PC-3 (cell line): ENCODE results near the gene SCAMP4. TPM values are rescaled to one million over a fixed set of nuclear protein-coding genes. Genes with fewer than 3 reads are reported as not detected.
A peak's percentile ranks its signal among the peaks of the same experiment; 100 is the strongest.

ENCODE experiments used
- ATAC-seq: fragments of 200-7000 bp; cut with Tn5 transposase; 2 replicates; pipeline ENCODE4 v1.9.1; 2020; ENCODE audit warnings: mild to moderate bottlenecking, moderate library complexity
- Bru-seq: library from RNA; stranded (reverse); fragments of 400-500 nt; gene quantifications from one replicate; lab custom pipeline; 2021; lab: Mats Ljungman, UMichigan
- BruChase-seq, 2 experiments: library from RNA; stranded (reverse); fragments of 400-500 nt; gene quantifications; one replicate each; lab custom pipeline; 2021; lab: Mats Ljungman, UMichigan
- BruUV-seq: library from RNA; stranded (reverse); fragments of 400-500 nt; replicated peaks from 2 replicates; lab custom pipeline; 2021; lab: Mats Ljungman, UMichigan
- CTCF ChIA-PET: fragments of 300-600 bp; sonication (Branson Sonifier 250); formaldehyde crosslinking; loops from one replicate; lab custom pipeline; 2022; ENCODE audit warnings: antibody characterized with exemption; lab: Charles Lee
- POLR2A ChIA-PET: fragments of 300-600 bp; sonication (Branson Sonifier 250); formaldehyde crosslinking; loops from one replicate; lab custom pipeline; 2022; ENCODE audit warnings: antibody characterized with exemption; ENCODE audit not compliant: unreplicated experiment; lab: Charles Lee
- DNase-seq: peaks from one replicate; pipeline ENCODE4 v3.0.0-alpha.2; 2015
- H2AFZ ChIP-seq: fragments of 300-600 bp; sonication (generic); 2 replicates; pipeline ENCODE4 v1.6.0; 2016; ENCODE audit warnings: antibody characterized with exemption, low read length
- H3F3A ChIP-seq: fragments of 300-600 bp; sonication (generic); one replicate; pipeline ENCODE4 v1.6.0; 2017; ENCODE audit warnings: antibody characterized with exemption, low read length, control low read depth, mild to moderate bottlenecking; ENCODE audit not compliant: unreplicated experiment
- H3K27ac ChIP-seq: fragments of 300-600 bp; sonication (generic); 2 replicates; pipeline ENCODE4 v1.5.1; 2016; ENCODE audit warnings: mild to moderate bottlenecking, low read length
- H3K27me3 ChIP-seq: fragments of 300-600 bp; sonication (generic); 2 replicates; pipeline ENCODE4 v1.6.1; 2016; ENCODE audit warnings: low read length, mixed read lengths
- H3K36me3 ChIP-seq: fragments of 300-600 bp; sonication (generic); 2 replicates; pipeline ENCODE4 v1.6.1; 2016; ENCODE audit warnings: low read depth, mixed run types, low read length, mixed read lengths
- H3K4me1 ChIP-seq: fragments of 300-600 bp; sonication (generic); 2 replicates; pipeline ENCODE4 v1.5.1; 2016; ENCODE audit warnings: low read length; ENCODE audit not compliant: insufficient read depth
- H3K4me2 ChIP-seq: fragments of 300-600 bp; sonication (generic); 2 replicates; pipeline ENCODE4 v1.6.0; 2016; ENCODE audit warnings: low read length
- H3K4me3 ChIP-seq: fragments of 300-600 bp; sonication (generic); 2 replicates; pipeline ENCODE4 v1.5.1; 2016; ENCODE audit warnings: mild to moderate bottlenecking, low read length, mixed read lengths
- H3K79me2 ChIP-seq: fragments of 300-600 bp; sonication (generic); 2 replicates; pipeline ENCODE4 v1.6.1; 2017; ENCODE audit warnings: low read length, mixed read lengths
- H3K9ac ChIP-seq: fragments of 300-600 bp; sonication (generic); 2 replicates; pipeline ENCODE4 v1.6.0; 2016; ENCODE audit warnings: mild to moderate bottlenecking, low read length
- H3K9me2 ChIP-seq: fragments of 300-600 bp; sonication (generic); replicated peaks from 2 replicates; pipeline ENCODE4 v1.6.1; 2016; ENCODE audit warnings: mixed run types, low read length, mixed read lengths
- H3K9me3 ChIP-seq: fragments of 300-600 bp; sonication (generic); 2 replicates; pipeline ENCODE4 v1.6.1; 2016; ENCODE audit warnings: low read length, mixed read lengths
- H4K20me1 ChIP-seq: fragments of 300-600 bp; sonication (generic); 2 replicates; pipeline ENCODE4 v1.6.1; 2016; ENCODE audit warnings: low read length, mixed read lengths
- EZH2 ChIP-seq: fragments of 300-600 bp; sonication (generic); IDR thresholded peaks from one replicate; pipeline ENCODE4 v1.6.1; 2017; ENCODE audit warnings: antibody characterized with exemption, mild to moderate bottlenecking, low read length; ENCODE audit not compliant: unreplicated experiment
- EZH2phosphoT487 ChIP-seq: fragments of 300-600 bp; sonication (generic); IDR thresholded peaks from 2 replicates; pipeline ENCODE4 v1.6.1; 2018; ENCODE audit warnings: mild to moderate bottlenecking, antibody characterized with exemption, low read length, borderline replicate concordance
- intact Hi-C: fragments of 100-400 bp; cut with micrococcal nuclease; formaldehyde crosslinking; loops from 2 replicates; pipeline ENCODE4 v1.9.0; 2023
- long read RNA-seq: library from polyadenylated mRNA; unstranded; transcript quantifications from one replicate; pipeline ENCODE4 v2.0.0, GENCODE V29; 2021; ENCODE audit not compliant: unreplicated experiment
- total RNA-seq: library from RNA; depleted of rRNA; stranded (reverse); fragments of >200 nt; gene quantifications from 2 replicates; pipeline ENCODE4 v1.2.3, GENCODE V29; 2014; rRNA removed
- TF ChIP-seq, protein P1 (sequence below): fragments of 300-600 bp; sonication (generic); conservative IDR thresholded peaks from 2 replicates; pipeline ENCODE4 v1.5.1; 2017; ENCODE audit warnings: antibody characterized with exemption, low read depth, mild to moderate bottlenecking, low read length

SCAMP4 gene, protein sequence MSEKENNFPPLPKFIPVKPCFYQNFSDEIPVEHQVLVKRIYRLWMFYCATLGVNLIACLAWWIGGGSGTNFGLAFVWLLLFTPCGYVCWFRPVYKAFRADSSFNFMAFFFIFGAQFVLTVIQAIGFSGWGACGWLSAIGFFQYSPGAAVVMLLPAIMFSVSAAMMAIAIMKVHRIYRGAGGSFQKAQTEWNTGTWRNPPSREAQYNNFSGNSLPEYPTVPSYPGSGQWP
- total RNA-seq, result 61.5 and 73.7 TPM in 2 replicates
- percentile 60 among the genes with signal in this experiment for Bru-seq, nascent RNA
- percentile 86 among the genes with signal in this experiment for BruChase-seq, experiment 1, labeled RNA remaining after a 6-hour chase
- BruChase-seq, experiment 2, labeled RNA remaining after a 2-hour chase, result percentile 74 among the genes with signal in this experiment
- long read RNA-seq, transcript SCAMP4-210 (1 exons, 1,785 nt), result minor isoform, 5 of 96 reads
- long read RNA-seq, transcript SCAMP4-201 (7 exons, 2,684 nt), result major isoform, 63 of 96 reads
- long read RNA-seq, partial matches to known transcripts, result 19 of 96 reads
- long read RNA-seq, other reads (novel, unspliced or antisense), result 2 of 96 reads

DNA sequence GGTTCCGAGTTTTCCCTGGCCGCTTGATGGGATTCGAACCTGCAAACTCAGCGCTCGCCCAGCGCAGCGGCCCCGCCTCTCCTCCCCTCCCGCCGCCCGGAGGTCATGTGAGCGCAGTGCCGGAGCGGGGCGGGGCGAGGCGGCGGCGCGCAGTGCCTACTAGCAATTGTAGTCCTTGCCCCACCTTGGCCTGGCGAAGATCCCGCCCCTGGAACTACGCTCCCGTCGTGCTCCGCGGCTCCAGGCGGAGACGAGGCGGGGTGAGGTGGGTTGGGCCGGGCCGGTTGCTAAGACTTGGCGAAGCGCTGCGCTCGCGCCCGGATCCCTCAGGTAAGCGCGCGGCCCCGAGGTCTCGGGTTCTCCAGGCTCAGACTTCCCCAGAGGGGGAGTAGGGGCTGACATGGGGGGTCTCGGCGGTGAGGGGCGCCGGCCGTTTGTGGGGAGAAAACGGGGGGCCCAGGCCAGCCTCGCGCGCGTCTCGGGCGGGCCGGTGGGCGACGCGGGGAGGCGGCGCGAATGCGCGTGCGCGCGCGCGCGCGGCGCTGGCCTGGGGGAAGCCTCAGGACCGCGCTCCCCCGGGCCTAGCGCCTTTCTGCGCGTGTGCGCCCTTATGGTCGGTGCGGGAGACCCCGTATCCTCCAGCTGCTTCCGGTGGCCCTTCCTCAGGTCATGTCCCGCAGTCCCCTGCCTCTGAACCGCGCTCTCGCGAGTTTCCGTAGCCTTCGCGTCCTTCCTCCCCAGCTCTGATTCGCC is at the start of gene SCAMP4, which contains the start of gene ADAT3:
Gene SCAMP4 (plus strand): TSS at position 290 of the 753 bp plus-strand sequence. CDS start 9,621 bp downstream, outside the sequence.
Gene ADAT3 (plus strand): TSS at position 290 of the 753 bp plus-strand sequence. CDS start 6,649 bp downstream, outside the sequence.
- Histone ChIP-seq H3K9me2 (no peaks in the 10 kb centered on the region), H3K4me2 (peak within 1 kb of the TSS; percentile 85), H3F3A (peaks cover 3% of the 10 kb centered on the region), H3K4me1 (peaks cover 25% of the 10 kb centered on the region), H3K9ac (peak within 1 kb of the TSS; percentile 85), H3K27me3 (no peaks in the 10 kb centered on the region), H3K9me3 (no peaks in the 10 kb centered on the region), H2AFZ (peak within 1 kb of the TSS; percentile 60), H3K27ac (peak within 1 kb of the TSS; percentile 85), H3K79me2 (peaks cover 43% of the 10 kb centered on the region), H3K4me3 (peak within 1 kb of the TSS; percentile 70), H4K20me1 (no peaks in the 10 kb centered on the region), H3K36me3 (no peaks in the 10 kb centered on the region)
- no TSS peak for BruUV-seq
- peak; percentile 95 for DNase-seq
- intact Hi-C loops, result loop anchor here (1.0 kb wide), 1 partner anchor 20 kb away; the partner anchor contains the start of gene ABHD17A
- POLR2A ChIA-PET, result interaction anchor here (0.6 kb wide), 1 partner anchor 183 kb away, joined by 4 read pairs; no protein-coding TSS in a partner anchor
- no peak for TF ChIP-seq EZH2
- TF ChIP-seq, protein P1, sequence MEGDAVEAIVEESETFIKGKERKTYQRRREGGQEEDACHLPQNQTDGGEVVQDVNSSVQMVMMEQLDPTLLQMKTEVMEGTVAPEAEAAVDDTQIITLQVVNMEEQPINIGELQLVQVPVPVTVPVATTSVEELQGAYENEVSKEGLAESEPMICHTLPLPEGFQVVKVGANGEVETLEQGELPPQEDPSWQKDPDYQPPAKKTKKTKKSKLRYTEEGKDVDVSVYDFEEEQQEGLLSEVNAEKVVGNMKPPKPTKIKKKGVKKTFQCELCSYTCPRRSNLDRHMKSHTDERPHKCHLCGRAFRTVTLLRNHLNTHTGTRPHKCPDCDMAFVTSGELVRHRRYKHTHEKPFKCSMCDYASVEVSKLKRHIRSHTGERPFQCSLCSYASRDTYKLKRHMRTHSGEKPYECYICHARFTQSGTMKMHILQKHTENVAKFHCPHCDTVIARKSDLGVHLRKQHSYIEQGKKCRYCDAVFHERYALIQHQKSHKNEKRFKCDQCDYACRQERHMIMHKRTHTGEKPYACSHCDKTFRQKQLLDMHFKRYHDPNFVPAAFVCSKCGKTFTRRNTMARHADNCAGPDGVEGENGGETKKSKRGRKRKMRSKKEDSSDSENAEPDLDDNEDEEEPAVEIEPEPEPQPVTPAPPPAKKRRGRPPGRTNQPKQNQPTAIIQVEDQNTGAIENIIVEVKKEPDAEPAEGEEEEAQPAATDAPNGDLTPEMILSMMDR, result no peak
- no peak for TF ChIP-seq EZH2phosphoT487
- peak; percentile 79 for ATAC-seq
- CTCF ChIA-PET, result no interaction called here

DNA sequence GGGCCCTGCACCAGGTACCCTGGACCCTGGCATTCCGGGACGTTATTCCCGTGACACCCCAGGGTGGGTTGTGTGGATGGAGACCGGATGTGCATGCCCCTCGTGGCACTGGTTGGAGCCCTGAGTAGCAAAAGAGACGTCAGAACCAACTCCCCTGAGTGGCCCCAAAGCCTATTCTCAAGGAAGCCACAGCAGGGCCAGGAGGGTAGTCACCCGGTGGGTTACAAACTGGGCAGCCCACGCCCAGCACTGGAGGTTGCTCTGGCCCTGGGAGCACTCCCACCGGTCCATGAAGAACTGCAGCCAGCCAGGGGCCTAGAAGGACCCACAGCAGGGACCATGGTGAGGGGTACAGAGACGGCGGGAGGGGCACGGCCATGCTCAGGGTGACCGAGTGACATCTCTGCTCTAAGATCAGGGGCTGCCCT is 49.4 kb upstream of the SCAMP4 start:
- ATAC-seq (no peak), DNase-seq (no peak)
- ChIA-PET CTCF (no interaction called here), POLR2A (no interaction called here)
- no peaks in the 10 kb centered on the region for H3K9me2 ChIP-seq
- H2AFZ ChIP-seq, result no peak overlapping the region
- H3K9me3 ChIP-seq, result no peaks in the 10 kb centered on the region
- TF ChIP-seq, protein P1, result no peak
- TF ChIP-seq EZH2phosphoT487, result no peak
- no peak for TF ChIP-seq EZH2
- no peak overlapping the region for H3K9ac ChIP-seq
- H3K27ac ChIP-seq, result no peak overlapping the region
- no peaks in the 10 kb centered on the region for H3K36me3 ChIP-seq
- H4K20me1 ChIP-seq, result peaks cover 15% of the 10 kb centered on the region
- intact Hi-C loops, result no loop called here
- peaks cover 67% of the 10 kb centered on the region for H3K79me2 ChIP-seq
- H3K4me1 ChIP-seq, result peaks cover 15% of the 10 kb centered on the region; the same call in 1 of the 2 replicates
- H3K27me3 ChIP-seq, result no peaks in the 10 kb centered on the region
- H3K4me2 ChIP-seq, result no peak overlapping the region
- no TSS peak for BruUV-seq
- H3K4me3 ChIP-seq, result no peak overlapping the region
- H3F3A ChIP-seq, result no peaks in the 10 kb centered on the region
